Measurements from ENCODE around the gene PPP1R9A. TPM values are rescaled to one million over a fixed set of nuclear protein-coding genes. Genes with fewer than 3 reads are reported as not detected.

PPP1R9A gene
- total and polyA plus RNA-seq, 4 donors: 1.2 to 12.0 (median 4.5) TPM

DNA sequence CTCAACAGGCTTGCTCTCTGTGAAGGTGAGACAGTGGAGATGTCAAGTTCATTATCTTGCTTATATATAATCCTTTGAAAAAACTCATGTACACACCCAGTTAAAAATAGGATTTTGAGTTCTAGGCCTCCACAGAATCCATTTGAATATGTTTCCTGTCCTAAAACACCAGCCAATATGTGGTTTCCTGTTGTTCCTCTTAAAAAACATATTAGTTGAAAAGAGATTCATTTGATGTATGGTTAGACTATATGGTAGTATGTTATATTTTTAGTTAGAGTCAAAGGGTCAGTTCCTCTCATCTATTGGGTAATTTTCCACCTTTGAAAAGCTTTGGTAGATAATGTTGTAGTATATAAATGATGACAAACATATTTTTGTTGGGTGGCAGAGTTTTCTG lies 16.0 kb downstream of the PPP1R9A start:
- no peak overlapping the region for H3K27ac ChIP-seq (ENCODE audit: low read depth in 1 of 2, low read length in 2 of 2)
- H3K27me3 ChIP-seq (ENCODE audit: control insufficient read depth in 1 of 2, insufficient read depth in 2 of 2, low read length in 1 of 2): no peaks in the 10 kb centered on the region
- no peaks in the 10 kb centered on the region for H3K36me3 ChIP-seq (ENCODE audit: control insufficient read depth in 1 of 2, insufficient read depth in 2 of 2, low read length in 1 of 2)
- H3K4me1 ChIP-seq (ENCODE audit: control insufficient read depth in 1 of 2, insufficient read depth in 2 of 2, low read length in 2 of 2): no peaks in the 10 kb centered on the region
- H3K9me3 ChIP-seq (ENCODE audit: control insufficient read depth, low read length): no peaks in the 10 kb centered on the region
- no peak overlapping the region for H3K4me3 ChIP-seq (ENCODE audit: low read length in 2 of 2)
- intact Hi-C loops (cut with DNase I): no loop called here
- ATAC-seq (ENCODE audit: low FRiP score) (no peak), DNase-seq (no peak)

DNA sequence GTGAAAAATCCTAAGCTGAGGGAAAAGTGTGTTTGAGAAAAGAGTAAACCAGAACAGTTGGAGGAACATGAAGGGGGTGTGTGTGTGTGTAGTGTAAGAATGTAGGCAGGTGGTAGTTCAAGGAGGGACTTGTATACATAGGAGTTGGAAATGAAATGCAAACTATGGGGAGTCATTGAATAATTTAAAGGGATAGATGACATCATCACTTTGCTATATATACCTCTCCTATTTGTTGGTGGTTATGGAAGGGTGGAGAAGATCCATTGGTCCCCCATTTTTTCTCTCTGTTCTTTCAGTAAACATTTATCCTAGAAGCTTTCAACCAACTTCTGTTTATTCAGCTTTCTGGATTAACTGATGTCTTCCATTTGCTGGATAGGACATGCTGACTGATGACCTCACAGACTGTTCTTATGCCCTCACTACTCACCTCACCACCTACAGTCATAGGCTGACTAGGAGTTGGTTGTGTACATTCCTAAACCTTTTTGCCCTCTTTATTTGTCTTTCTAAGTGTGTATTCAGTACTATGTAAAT lies 20.8 kb downstream of the PPP1R9A start:
- no peak overlapping the region for H3K4me3 ChIP-seq (ENCODE audit: low read length in 2 of 2)
- peaks cover 0 to 2% of the 10 kb centered on the region in 2 donors for H3K4me1 ChIP-seq (ENCODE audit: control insufficient read depth in 1 of 2, insufficient read depth in 2 of 2, low read length in 2 of 2)
- intact Hi-C loops (cut with DNase I): loop anchor here in 1 of 2 donors (2.0 kb wide), 1 partner anchor 13 kb away; no protein-coding TSS in a partner anchor
- H3K36me3 ChIP-seq (ENCODE audit: control insufficient read depth in 1 of 2, insufficient read depth in 2 of 2, low read length in 1 of 2): no peaks in the 10 kb centered on the region
- ATAC-seq (ENCODE audit: low FRiP score): no peak
- H3K27me3 ChIP-seq (ENCODE audit: control insufficient read depth in 1 of 2, insufficient read depth in 2 of 2, low read length in 1 of 2): no peaks in the 10 kb centered on the region
- no peak for DNase-seq
- no peaks in the 10 kb centered on the region for H3K9me3 ChIP-seq (ENCODE audit: control insufficient read depth, low read length)
- no peak overlapping the region for H3K27ac ChIP-seq (ENCODE audit: low read depth in 1 of 2, low read length in 2 of 2)

DNA sequence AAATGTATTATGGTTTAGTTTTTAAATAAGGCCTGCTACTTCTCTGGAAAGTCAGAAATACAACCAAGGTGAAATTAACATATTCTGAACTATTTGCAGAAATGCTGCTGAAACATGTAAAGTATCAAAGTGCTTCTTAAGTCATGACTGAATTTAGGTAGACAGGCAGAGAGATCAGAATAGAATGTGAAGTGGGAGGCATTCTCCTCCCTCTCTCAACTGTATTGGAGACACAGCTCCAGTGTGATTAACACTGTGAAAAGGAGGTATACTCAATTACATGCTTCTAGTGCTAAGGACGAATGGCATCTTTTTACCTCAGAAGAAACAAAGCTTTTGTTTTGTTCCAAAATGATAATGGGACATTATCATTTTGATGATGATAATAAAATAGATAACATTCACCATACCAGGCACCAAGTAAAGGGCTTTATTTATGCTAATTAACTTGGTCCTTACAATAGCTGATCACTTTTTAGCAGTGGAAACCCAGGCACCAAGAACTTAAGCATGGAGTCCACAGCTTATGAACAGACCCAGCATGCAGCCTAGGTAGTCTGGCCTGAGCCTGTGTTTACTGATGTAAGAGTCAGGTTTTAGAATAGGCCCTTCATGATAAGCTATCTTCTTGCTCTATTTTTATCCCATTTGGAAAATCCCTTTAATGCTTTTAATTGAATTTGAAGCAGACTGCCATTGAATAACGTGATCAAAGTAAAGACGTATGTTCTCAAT lies 26.0 kb downstream of the PPP1R9A start:
- H3K27me3 ChIP-seq (ENCODE audit: control insufficient read depth in 1 of 2, insufficient read depth in 2 of 2, low read length in 1 of 2): no peaks in the 10 kb centered on the region
- no peak overlapping the region for H3K4me3 ChIP-seq (ENCODE audit: low read length in 2 of 2)
- intact Hi-C loops (cut with DNase I): no loop called here
- H3K27ac ChIP-seq (ENCODE audit: low read depth in 1 of 2, low read length in 2 of 2): no peak overlapping the region
- ATAC-seq (ENCODE audit: low FRiP score): no peak
- 56 to 78% methylated on average over 3 of the region's 3 CpGs for WGBS, 2 donors
- DNase-seq: no peak
- no peaks in the 10 kb centered on the region for H3K9me3 ChIP-seq (ENCODE audit: control insufficient read depth, low read length)
- H3K4me1 ChIP-seq (ENCODE audit: control insufficient read depth in 1 of 2, insufficient read depth in 2 of 2, low read length in 2 of 2): peaks cover 0 to 2% of the 10 kb centered on the region in 2 donors
- H3K36me3 ChIP-seq (ENCODE audit: control insufficient read depth in 1 of 2, insufficient read depth in 2 of 2, low read length in 1 of 2): no peaks in the 10 kb centered on the region

DNA sequence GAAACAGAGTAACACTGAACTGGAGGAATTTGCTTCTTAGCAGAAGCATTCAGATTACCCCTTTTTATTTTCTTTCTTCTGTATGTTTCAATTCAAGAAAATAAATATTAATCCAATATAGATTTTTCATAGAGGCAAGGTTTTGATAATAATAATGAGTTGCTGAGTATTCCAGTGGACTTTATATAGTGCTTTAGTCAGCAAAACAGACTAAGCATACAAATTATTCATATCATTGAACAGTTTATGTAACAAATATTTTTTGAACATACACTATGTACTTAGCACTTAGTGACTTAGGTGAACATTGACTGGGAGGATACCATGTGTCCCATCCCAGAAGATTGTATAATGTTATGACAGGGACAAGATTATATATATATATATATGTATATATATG lies 32.0 kb downstream of the PPP1R9A start:
- Histone ChIP-seq H3K4me3 (ENCODE audit: low read length in 2 of 2) (no peak overlapping the region), H3K36me3 (ENCODE audit: control insufficient read depth in 1 of 2, insufficient read depth in 2 of 2, low read length in 1 of 2) (no peaks in the 10 kb centered on the region), H3K27ac (ENCODE audit: low read depth in 1 of 2, low read length in 2 of 2) (no peak overlapping the region), H3K4me1 (ENCODE audit: control insufficient read depth in 1 of 2, insufficient read depth in 2 of 2, low read length in 2 of 2) (no peaks in the 10 kb centered on the region), H3K27me3 (ENCODE audit: control insufficient read depth in 1 of 2, insufficient read depth in 2 of 2, low read length in 1 of 2) (no peaks in the 10 kb centered on the region), H3K9me3 (ENCODE audit: control insufficient read depth, low read length) (no peaks in the 10 kb centered on the region)
- DNase-seq (no peak), ATAC-seq (ENCODE audit: low FRiP score) (no peak)
- intact Hi-C loops (cut with DNase I): no loop called here

DNA sequence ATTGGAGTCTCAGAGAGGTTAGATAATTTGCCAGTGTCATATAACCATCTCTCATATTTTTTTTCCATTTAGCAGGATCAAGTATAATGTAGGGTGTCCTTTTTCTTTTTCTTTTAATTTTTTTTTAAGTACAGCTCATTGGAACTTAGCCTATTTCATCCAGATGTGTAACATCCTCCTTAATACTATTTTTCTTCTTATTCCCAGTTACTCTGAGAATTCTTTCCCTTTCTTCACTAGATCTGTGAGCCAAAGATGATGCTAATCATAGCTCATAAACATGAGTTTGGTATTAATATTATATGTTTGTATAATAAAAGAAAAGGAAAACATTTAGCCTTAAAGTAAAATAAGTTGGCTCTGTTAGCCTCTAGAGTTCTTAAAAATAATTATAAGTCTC lies 32.8 kb downstream of the PPP1R9A start:
- Histone ChIP-seq H3K9me3 (ENCODE audit: control insufficient read depth, low read length) (no peaks in the 10 kb centered on the region), H3K4me1 (ENCODE audit: control insufficient read depth in 1 of 2, insufficient read depth in 2 of 2, low read length in 2 of 2) (no peaks in the 10 kb centered on the region), H3K36me3 (ENCODE audit: control insufficient read depth in 1 of 2, insufficient read depth in 2 of 2, low read length in 1 of 2) (no peaks in the 10 kb centered on the region), H3K4me3 (ENCODE audit: low read length in 2 of 2) (no peak overlapping the region), H3K27ac (ENCODE audit: low read depth in 1 of 2, low read length in 2 of 2) (no peak overlapping the region), H3K27me3 (ENCODE audit: control insufficient read depth in 1 of 2, insufficient read depth in 2 of 2, low read length in 1 of 2) (no peaks in the 10 kb centered on the region)
- intact Hi-C loops (cut with DNase I): no loop called here
- no peak for DNase-seq
- no peak for ATAC-seq (ENCODE audit: low FRiP score)

DNA sequence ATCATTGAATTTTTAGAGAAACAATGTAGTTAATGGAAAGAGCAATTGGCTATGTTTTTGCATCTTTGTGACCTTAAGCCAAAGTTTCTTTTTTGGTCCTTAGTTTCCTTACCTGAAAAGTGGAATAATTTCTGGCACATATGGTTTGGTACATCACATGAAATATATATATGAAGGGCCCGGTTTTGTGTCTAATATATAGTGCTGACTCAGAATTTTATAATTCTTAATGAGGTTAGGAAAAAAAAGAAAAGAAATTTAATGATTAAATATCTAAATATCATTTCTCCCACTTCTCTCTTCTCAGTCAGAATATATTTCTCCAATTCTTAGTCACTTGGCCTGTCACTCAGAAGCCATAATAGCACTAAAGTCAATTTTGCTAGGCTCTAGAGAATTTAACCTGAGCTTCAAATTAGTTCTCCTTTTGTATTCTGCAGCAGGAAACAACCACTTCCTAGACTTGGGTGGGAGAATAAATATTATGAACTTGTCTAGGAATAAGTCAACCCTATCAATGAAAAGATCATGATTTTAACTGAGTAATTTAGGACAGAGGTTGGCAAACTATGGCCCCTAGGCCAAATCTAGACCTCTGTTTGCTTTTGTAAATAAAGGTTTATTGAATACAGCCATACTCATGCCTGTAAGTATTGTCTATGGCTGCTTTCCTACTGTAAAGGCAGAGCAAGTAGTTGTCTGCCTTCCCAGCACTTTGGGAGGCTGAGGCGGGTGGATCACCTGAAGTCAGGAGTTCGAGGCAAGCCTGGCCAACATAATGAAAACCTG lies 34.6 kb downstream of the PPP1R9A start:
- Histone ChIP-seq H3K36me3 (ENCODE audit: control insufficient read depth in 1 of 2, insufficient read depth in 2 of 2, low read length in 1 of 2) (no peaks in the 10 kb centered on the region), H3K27ac (ENCODE audit: low read depth in 1 of 2, low read length in 2 of 2) (no peak overlapping the region), H3K9me3 (ENCODE audit: control insufficient read depth, low read length) (no peaks in the 10 kb centered on the region), H3K27me3 (ENCODE audit: control insufficient read depth in 1 of 2, insufficient read depth in 2 of 2, low read length in 1 of 2) (no peaks in the 10 kb centered on the region), H3K4me1 (ENCODE audit: control insufficient read depth in 1 of 2, insufficient read depth in 2 of 2, low read length in 2 of 2) (no peaks in the 10 kb centered on the region), H3K4me3 (ENCODE audit: low read length in 2 of 2) (no peak overlapping the region)
- no peak for ATAC-seq (ENCODE audit: low FRiP score)
- 95 to 96% methylated on average over 3 of the region's 3 CpGs for WGBS, 2 donors
- intact Hi-C loops (cut with DNase I): no loop called here
- DNase-seq: no peak

DNA sequence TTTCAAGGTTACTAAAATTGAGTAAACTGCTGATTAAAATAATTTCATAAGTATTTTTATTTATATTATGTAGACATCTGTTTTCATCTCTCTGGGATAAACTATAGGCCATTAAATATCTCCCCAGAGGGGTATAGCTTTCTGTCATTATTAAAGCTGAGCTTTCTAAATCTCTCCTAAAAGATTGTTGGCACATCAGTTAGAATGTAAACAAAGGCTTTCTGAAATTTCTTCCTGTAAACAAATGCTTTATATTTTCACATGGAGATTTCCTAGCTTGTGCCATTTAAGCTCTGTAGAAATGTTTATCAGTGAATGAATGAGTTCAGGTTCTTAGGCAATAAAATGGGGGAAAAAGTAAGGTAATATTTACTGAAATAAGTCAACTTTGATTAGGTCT lies 35.7 kb downstream of the PPP1R9A start:
- Histone ChIP-seq H3K27me3 (ENCODE audit: control insufficient read depth in 1 of 2, insufficient read depth in 2 of 2, low read length in 1 of 2) (no peaks in the 10 kb centered on the region), H3K9me3 (ENCODE audit: control insufficient read depth, low read length) (no peaks in the 10 kb centered on the region), H3K27ac (ENCODE audit: low read depth in 1 of 2, low read length in 2 of 2) (no peak overlapping the region), H3K4me3 (ENCODE audit: low read length in 2 of 2) (no peak overlapping the region), H3K36me3 (ENCODE audit: control insufficient read depth in 1 of 2, insufficient read depth in 2 of 2, low read length in 1 of 2) (no peaks in the 10 kb centered on the region), H3K4me1 (ENCODE audit: control insufficient read depth in 1 of 2, insufficient read depth in 2 of 2, low read length in 2 of 2) (no peaks in the 10 kb centered on the region)
- intact Hi-C loops (cut with DNase I): no loop called here
- DNase-seq: no peak
- ATAC-seq (ENCODE audit: low FRiP score): no peak

DNA sequence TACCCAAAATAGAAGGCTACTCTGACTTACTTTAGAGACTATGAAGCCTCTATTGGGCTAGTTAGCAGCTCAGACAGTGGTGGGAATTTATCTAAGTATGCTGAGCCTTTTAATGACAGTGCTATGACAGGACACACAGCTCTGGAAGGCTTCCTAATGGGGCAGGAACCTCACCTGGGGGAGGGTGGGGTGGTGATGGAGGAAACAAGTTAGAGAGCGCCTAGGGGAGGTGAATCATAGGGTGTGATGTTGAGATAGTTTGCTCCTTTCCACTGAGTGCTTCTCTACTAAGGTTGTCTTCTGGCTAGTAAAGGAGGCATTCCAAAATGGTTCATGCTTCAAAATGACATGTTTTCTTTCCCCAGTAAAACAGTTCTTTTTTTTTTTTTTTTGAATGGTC lies 42.1 kb downstream of the PPP1R9A start:
- DNase-seq (no peak), ATAC-seq (ENCODE audit: low FRiP score) (no peak)
- Histone ChIP-seq H3K27me3 (ENCODE audit: control insufficient read depth in 1 of 2, insufficient read depth in 2 of 2, low read length in 1 of 2) (no peaks in the 10 kb centered on the region), H3K27ac (ENCODE audit: low read depth in 1 of 2, low read length in 2 of 2) (no peak overlapping the region), H3K4me1 (ENCODE audit: control insufficient read depth in 1 of 2, insufficient read depth in 2 of 2, low read length in 2 of 2) (no peaks in the 10 kb centered on the region), H3K9me3 (ENCODE audit: control insufficient read depth, low read length) (no peaks in the 10 kb centered on the region), H3K4me3 (ENCODE audit: low read length in 2 of 2) (no peak overlapping the region), H3K36me3 (ENCODE audit: control insufficient read depth in 1 of 2, insufficient read depth in 2 of 2, low read length in 1 of 2) (no peaks in the 10 kb centered on the region)
- intact Hi-C loops (cut with DNase I): no loop called here
- WGBS, 2 donors: 98 to 100% methylated on average over 1 of the region's 1 CpG

DNA sequence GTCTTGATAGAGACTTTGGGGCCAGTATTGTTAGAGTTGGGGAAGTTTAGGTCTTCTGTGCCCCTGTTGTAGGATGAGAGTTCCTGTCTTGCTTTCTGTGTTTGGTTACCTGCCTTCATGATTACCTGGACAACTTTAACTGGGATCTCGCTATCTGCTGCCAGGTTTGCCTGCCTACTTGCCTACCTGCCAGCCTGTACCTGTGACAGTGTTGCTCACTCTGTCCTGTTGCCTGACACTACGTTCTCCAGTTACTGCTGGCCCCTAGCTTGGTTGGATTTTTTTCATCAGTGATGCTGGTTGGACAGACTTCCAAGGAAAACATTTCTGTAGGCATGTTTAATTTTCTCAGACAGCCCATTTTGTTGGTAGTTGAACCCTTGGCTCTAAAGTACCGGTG lies 48.4 kb downstream of the PPP1R9A start:
- no peaks in the 10 kb centered on the region for H3K27me3 ChIP-seq (ENCODE audit: control insufficient read depth in 1 of 2, insufficient read depth in 2 of 2, low read length in 1 of 2)
- no peak for ATAC-seq (ENCODE audit: low FRiP score)
- intact Hi-C loops (cut with DNase I): no loop called here
- peaks cover 0 to 3% of the 10 kb centered on the region in 2 donors for H3K4me1 ChIP-seq (ENCODE audit: control insufficient read depth in 1 of 2, insufficient read depth in 2 of 2, low read length in 2 of 2)
- no peaks in the 10 kb centered on the region for H3K9me3 ChIP-seq (ENCODE audit: control insufficient read depth, low read length)
- H3K4me3 ChIP-seq (ENCODE audit: low read length in 2 of 2): no peak overlapping the region
- no peak overlapping the region for H3K27ac ChIP-seq (ENCODE audit: low read depth in 1 of 2, low read length in 2 of 2)
- DNase-seq: no peak
- no peaks in the 10 kb centered on the region for H3K36me3 ChIP-seq (ENCODE audit: control insufficient read depth in 1 of 2, insufficient read depth in 2 of 2, low read length in 1 of 2)
- WGBS, 2 donors: 33 to 34% methylated on average over 3 of the region's 3 CpGs
